Upper lobe of left lung (tissue), 6 donors: ENCODE measurements around the gene ANKRD65. TPM values are rescaled to one million over a fixed set of nuclear protein-coding genes. Genes with fewer than 3 reads are reported as not detected.
A peak's percentile ranks its signal among the peaks of the same experiment; 100 is the strongest.

Experiments used
- ATAC-seq, 2 donors: fragments of 200-7000 bp; cut with Tn5 transposase; one replicate each; pipeline ENCODE4 v1.9.1; 2022; ENCODE audit warnings: mild to moderate bottlenecking in 2 of 2, moderate library complexity in 2 of 2; ENCODE audit not compliant: low FRiP score in 2 of 2
- DNase-seq, 2 donors: peaks; one replicate each; pipeline ENCODE4 v3.0.0-alpha.2; 2019 to 2020
- H3K27ac ChIP-seq, 4 donors: fragments of 200-600 bp; sonication (generic); one replicate each; pipeline ENCODE4 v1.5.1; 2016 to 2019
- H3K27me3 ChIP-seq, 4 donors: fragments of 200-600 bp; sonication (generic); one replicate each; pipeline ENCODE4 v1.5.1; 2017 to 2019
- H3K36me3 ChIP-seq, 4 donors: fragments of 200-600 bp; sonication (generic); one replicate each; pipeline ENCODE4 v1.5.1; 2016 to 2019
- H3K4me1 ChIP-seq, 4 donors: fragments of 200-600 bp; sonication (generic); one replicate each; pipeline ENCODE4 v1.5.1; 2018 to 2019
- H3K4me3 ChIP-seq, 4 donors: fragments of 200-600 bp; sonication (generic); one replicate each; pipeline ENCODE4 v1.5.1; 2017 to 2019; ENCODE audit warnings: mild to moderate bottlenecking in 2 of 4, moderate library complexity in 1 of 4
- H3K9me3 ChIP-seq, 4 donors: fragments of 200-600 bp; sonication (generic); one replicate each; pipeline ENCODE4 v1.5.1; 2018 to 2019
- CTCF ChIP-seq, 6 experiments: fragments of 450-650 bp in 4 of 6; fragments of 200-600 bp in 2 of 6; sonication (generic) in 2 of 6; IDR thresholded peaks; one replicate each; pipeline ENCODE4 v1.5.1; 2016 to 2019; ENCODE audit warnings: antibody characterized with exemption in 6 of 6
- EP300 ChIP-seq, 4 donors: sonication (generic); formaldehyde crosslinking; IDR thresholded peaks; one replicate each; pipeline ENCODE4 v1.5.1; 2017; ENCODE audit warnings: antibody characterized with exemption in 4 of 4, control low read depth in 2 of 4
- POLR2A ChIP-seq, 4 donors: fragments of 450-650 bp; IDR thresholded peaks; one replicate each; pipeline ENCODE4 v1.5.1; 2016 to 2017; ENCODE audit warnings: antibody characterized with exemption in 4 of 4, mild to moderate bottlenecking in 2 of 4
- POLR2AphosphoS5 ChIP-seq, 2 donors: sonication (generic); formaldehyde crosslinking; IDR thresholded peaks; one replicate each; pipeline ENCODE4 v1.5.1; 2017; ENCODE audit warnings: antibody characterized with exemption in 2 of 2
- WGBS, 2 donors: methylation state at CpG; one replicate each; pipeline ENCODE4 v1.1.5; 2017 to 2018; 5-methylcytosine and 5-hydroxymethylcytosine counted together
- total RNA-seq, 6 donors: library from RNA; depleted of rRNA in 4 of 6; stranded (reverse); fragments of >200 nt in 4 of 6; gene quantifications; one replicate each; pipeline versions ENCODE4 v1.1.0 to v1.2.1, GENCODE V29; 2016 to 2021
- donor health status: DM: no; HTN: no; CAD: no; lungs with moderate emphysema.
- donor health status: DM: no; HTN: yes; CAD: no; lungs with severe emphysema.

The ANKRD65 gene
- total RNA-seq, 6 donors from 2014 or later, result 21.3 to 54.5 (median 34.7) TPM

GRCh38 chr1:1426496-1427105, 5.5 kb upstream of the ANKRD65 start:
- peaks cover 0 to 3% (median 0%) of the 10 kb centered on the region in 4 donors for H3K27me3 ChIP-seq
- TF ChIP-seq CTCF (IDR thresholded peaks at IDR 0.05) (no peak), EP300 (IDR thresholded peaks at IDR 0.05) (no peak), POLR2A (IDR thresholded peaks at IDR 0.05) (no peak), POLR2AphosphoS5 (IDR thresholded peaks at IDR 0.05) (no peak)
- peak overlapping the region in 1 of 4 donors; percentile 23 for H3K27ac ChIP-seq
- H3K4me1 ChIP-seq, result peaks cover 20 to 41% (median 25%) of the 10 kb centered on the region in 4 donors
- no peak for ATAC-seq
- no peaks in the 10 kb centered on the region for H3K9me3 ChIP-seq
- peak in 1 of 2 donors; percentile 69 for DNase-seq
- no peaks in the 10 kb centered on the region for H3K36me3 ChIP-seq
- no peak overlapping the region for H3K4me3 ChIP-seq
- WGBS, 2 donors, result 29 to 49% methylated on average over 7 to 16 of the region's 19 CpGs

GRCh38 chr1:1425753-1426495, 4.8 kb upstream of the ANKRD65 start:
- Histone ChIP-seq H3K4me3 (no peak overlapping the region), H3K36me3 (no peaks in the 10 kb centered on the region), H3K27me3 (peaks cover 0 to 3% (median 0%) of the 10 kb centered on the region in 4 donors), H3K27ac (peak overlapping the region in 1 of 4 donors; percentile 23), H3K9me3 (no peaks in the 10 kb centered on the region), H3K4me1 (peaks cover 15 to 41% (median 21%) of the 10 kb centered on the region in 4 donors)
- peak in 1 of 2 donors; percentile 79 for DNase-seq
- no peak for TF ChIP-seq EP300 (IDR thresholded peaks at IDR 0.05)
- no peak for TF ChIP-seq POLR2A (IDR thresholded peaks at IDR 0.05)
- TF ChIP-seq CTCF (IDR thresholded peaks at IDR 0.05), result no peak
- 46 to 51% methylated on average over 20 to 28 of the region's 33 CpGs for WGBS, 2 donors
- ATAC-seq, result no peak

GRCh38 chr1:1425426-1425752, 4.3 kb upstream of the ANKRD65 start:
- Histone ChIP-seq H3K27me3 (peaks cover 0 to 3% (median 0%) of the 10 kb centered on the region in 4 donors), H3K4me1 (peaks cover 10 to 41% (median 19%) of the 10 kb centered on the region in 4 donors), H3K36me3 (no peaks in the 10 kb centered on the region), H3K27ac (no peak overlapping the region), H3K9me3 (no peaks in the 10 kb centered on the region), H3K4me3 (no peak overlapping the region)
- 77 to 90% methylated on average over 7 to 12 of the region's 12 CpGs for WGBS, 2 donors
- no peak for DNase-seq
- TF ChIP-seq POLR2A (IDR thresholded peaks at IDR 0.05), result no peak
- TF ChIP-seq POLR2AphosphoS5 (IDR thresholded peaks at IDR 0.05), result no peak
- no peak for TF ChIP-seq EP300 (IDR thresholded peaks at IDR 0.05)
- no peak for ATAC-seq

GRCh38 chr1:1424707-1425106, 3.6 kb upstream of the ANKRD65 start:
- TF ChIP-seq EP300 (IDR thresholded peaks at IDR 0.05) (no peak), POLR2A (IDR thresholded peaks at IDR 0.05) (no peak), CTCF (IDR thresholded peaks at IDR 0.05) (no peak), POLR2AphosphoS5 (IDR thresholded peaks at IDR 0.05) (no peak)
- H3K27ac ChIP-seq, result no peak overlapping the region
- H3K27me3 ChIP-seq, result peaks cover 0 to 3% (median 0%) of the 10 kb centered on the region in 4 donors
- no peak overlapping the region for H3K4me3 ChIP-seq
- 88 to 91% methylated on average over 15 of the region's 15 CpGs for WGBS, 2 donors
- peaks cover 4 to 40% (median 13%) of the 10 kb centered on the region in 4 donors for H3K4me1 ChIP-seq
- no peaks in the 10 kb centered on the region for H3K36me3 ChIP-seq
- H3K9me3 ChIP-seq, result no peaks in the 10 kb centered on the region
- ATAC-seq, result no peak
- DNase-seq, result no peak

GRCh38 chr1:1423245-1423597, 2.1 kb upstream of the ANKRD65 start:
- H3K4me1 ChIP-seq, result peaks cover 0 to 47% (median 19%) of the 10 kb centered on the region in 4 donors
- no peaks in the 10 kb centered on the region for H3K36me3 ChIP-seq
- ATAC-seq (no peak), DNase-seq (no peak)
- WGBS, 2 donors, result 78 to 93% methylated on average over 7 of the region's 7 CpGs
- H3K27ac ChIP-seq, result no peak overlapping the region
- no peaks in the 10 kb centered on the region for H3K9me3 ChIP-seq
- no peak overlapping the region for H3K4me3 ChIP-seq
- no peak for TF ChIP-seq EP300 (IDR thresholded peaks at IDR 0.05)
- no peak for TF ChIP-seq CTCF (IDR thresholded peaks at IDR 0.05)
- TF ChIP-seq POLR2AphosphoS5 (IDR thresholded peaks at IDR 0.05), result no peak
- no peak for TF ChIP-seq POLR2A (IDR thresholded peaks at IDR 0.05)
- peaks cover 0 to 3% (median 0%) of the 10 kb centered on the region in 4 donors for H3K27me3 ChIP-seq
